DND-41 (cell line): ENCODE data around the gene APBB1IP.
A peak's percentile ranks its signal among the peaks of the same experiment; 100 is the strongest.

Experiments used
- ATAC-seq: fragments of 200-7000 bp; cut with Tn5 transposase; 3 replicates; pipeline ENCODE4 v1.9.1; 2021; ENCODE audit warnings: low read depth; ENCODE audit not compliant: insufficient read depth
- DNase-seq: peaks from one replicate; pipeline ENCODE4 v3.0.0-alpha.2; 2020
- H2AFZ ChIP-seq: 2 replicates; pipeline ENCODE4 v1.6.0; 2012; ENCODE audit warnings: low read depth, low read length
- H3K27ac ChIP-seq: 2 replicates; pipeline ENCODE4 v1.5.1; 2012; ENCODE audit warnings: low read length, inconsistent platforms
- H3K27me3 ChIP-seq: fragments of 200-600 bp; sonication (generic); 2 replicates; pipeline ENCODE4 v1.6.0; 2012; ENCODE audit warnings: low read length, mild to moderate bottlenecking, inconsistent platforms; ENCODE audit not compliant: insufficient read depth, poor library complexity
- H3K36me3 ChIP-seq: 2 replicates; pipeline ENCODE4 v1.5.1; 2012; ENCODE audit warnings: low read length, inconsistent platforms; ENCODE audit not compliant: insufficient read depth
- H3K4me1 ChIP-seq: 2 replicates; pipeline ENCODE4 v1.5.1; 2012; ENCODE audit warnings: mild to moderate bottlenecking, low read length; ENCODE audit not compliant: insufficient read depth
- H3K4me2 ChIP-seq: 2 replicates; pipeline ENCODE4 v1.6.0; 2012; ENCODE audit warnings: mild to moderate bottlenecking, moderate library complexity, low read length, inconsistent platforms; ENCODE audit not compliant: insufficient read depth
- H3K4me3 ChIP-seq, 2 experiments: fragments of 200-600 bp in 1 of 2; shearing (Covaris generic) in 1 of 2; 2 replicates each; pipeline ENCODE4 v1.5.1; 2012 to 2016; ENCODE audit warnings: inconsistent platforms in 2 of 2, low read length in 2 of 2, mild to moderate bottlenecking in 2 of 2, low read depth in 1 of 2, moderate library complexity in 1 of 2
- H3K79me2 ChIP-seq: 2 replicates; pipeline ENCODE4 v1.6.0; 2012; ENCODE audit warnings: low read length, inconsistent platforms; ENCODE audit not compliant: insufficient read depth
- H3K9ac ChIP-seq: 2 replicates; pipeline ENCODE4 v1.6.0; 2012; ENCODE audit warnings: low read depth, mild to moderate bottlenecking, inconsistent platforms, low read length, moderate library complexity
- H3K9me3 ChIP-seq: 2 replicates; pipeline ENCODE4 v1.5.1; 2012; ENCODE audit warnings: low read length, moderate library complexity, mild to moderate bottlenecking, inconsistent platforms; ENCODE audit not compliant: insufficient read depth, severe bottlenecking
- H4K20me1 ChIP-seq: 2 replicates; pipeline ENCODE4 v1.6.0; 2012; ENCODE audit warnings: low read length; ENCODE audit not compliant: insufficient read depth
- CTCF ChIP-seq: IDR thresholded peaks from 2 replicates; pipeline ENCODE4 v1.5.1; 2012; ENCODE audit warnings: borderline replicate concordance, low read length, moderate library complexity, mild to moderate bottlenecking; ENCODE audit not compliant: poor library complexity, severe bottlenecking; ENCODE audit errors: extremely low read depth
- EZH2 ChIP-seq: IDR thresholded peaks from 3 replicates; pipeline ENCODE4 v1.6.1; 2012; ENCODE audit warnings: borderline replicate concordance, low read depth, mild to moderate bottlenecking, moderate library complexity, low read length, inconsistent platforms; ENCODE audit not compliant: severe bottlenecking

Gene APBB1IP

GRCh38 chr10:26528048-26528447 lies 89.9 kb downstream of the APBB1IP start:
- Histone ChIP-seq H4K20me1 (peaks cover 2% of the 10 kb centered on the region; the same call in 1 of the 2 replicates), H3K4me1 (no peaks in the 10 kb centered on the region)

GRCh38 chr10:26528715-26529393 lies 90.7 kb downstream of the APBB1IP start:
- Histone ChIP-seq H3K9me3 (no peaks in the 10 kb centered on the region), H3K9ac (no peak overlapping the region), H3K27ac (no peak overlapping the region), H3K79me2 (no peaks in the 10 kb centered on the region), H3K4me3 (no peak overlapping the region), H3K4me2 (no peak overlapping the region), H4K20me1 (peaks cover 2% of the 10 kb centered on the region; the same call in 1 of the 2 replicates), H3K4me1 (no peaks in the 10 kb centered on the region), H3K27me3 (no peaks in the 10 kb centered on the region), H3K36me3 (peaks cover 91% of the 10 kb centered on the region), H2AFZ (no peak overlapping the region)
- DNase-seq (no peak), ATAC-seq (no peak)
- TF ChIP-seq EZH2 (no peak), CTCF (no peak)

More at GRCh38 chr10:26528048-26528447, 89.9 kb downstream of the APBB1IP start:
- Histone ChIP-seq H3K27me3 (no peaks in the 10 kb centered on the region), H2AFZ (no peak overlapping the region), H3K4me2 (no peak overlapping the region), H3K36me3 (peaks cover 90% of the 10 kb centered on the region), H3K9me3 (no peaks in the 10 kb centered on the region), H3K4me3 (no peak overlapping the region), H3K79me2 (no peaks in the 10 kb centered on the region), H3K9ac (no peak overlapping the region), H3K27ac (no peak overlapping the region)
- TF ChIP-seq CTCF (no peak), EZH2 (no peak)
- DNase-seq (no peak), ATAC-seq (no peak)

- Histone ChIP-seq H3K27ac (no peak overlapping the region), H3K4me3 (no peak overlapping the region), H4K20me1 (peaks cover 2% of the 10 kb centered on the region; the same call in 1 of the 2 replicates), H2AFZ (no peak overlapping the region), H3K36me3 (peaks cover 75% of the 10 kb centered on the region), H3K27me3 (no peaks in the 10 kb centered on the region), H3K4me1 (no peaks in the 10 kb centered on the region), H3K4me2 (no peak overlapping the region), H3K9ac (no peak overlapping the region), H3K79me2 (no peaks in the 10 kb centered on the region), H3K9me3 (no peaks in the 10 kb centered on the region)
- DNase-seq (peak; percentile 13), ATAC-seq (no peak)
- TF ChIP-seq EZH2 = no peak
- TF ChIP-seq CTCF = peak; percentile 43
Measured at GRCh38 chr10:26534384-26534783, 96.2 kb downstream of the APBB1IP start.
